ENCODE data around the gene ZNF502. TPM values are rescaled to one million over a fixed set of nuclear protein-coding genes. Genes with fewer than 3 reads are reported as not detected.

ZNF502 gene
- total RNA-seq, 3 donors from 2014 or later: 2.5 to 7.7 (median 3.6) TPM

DNA sequence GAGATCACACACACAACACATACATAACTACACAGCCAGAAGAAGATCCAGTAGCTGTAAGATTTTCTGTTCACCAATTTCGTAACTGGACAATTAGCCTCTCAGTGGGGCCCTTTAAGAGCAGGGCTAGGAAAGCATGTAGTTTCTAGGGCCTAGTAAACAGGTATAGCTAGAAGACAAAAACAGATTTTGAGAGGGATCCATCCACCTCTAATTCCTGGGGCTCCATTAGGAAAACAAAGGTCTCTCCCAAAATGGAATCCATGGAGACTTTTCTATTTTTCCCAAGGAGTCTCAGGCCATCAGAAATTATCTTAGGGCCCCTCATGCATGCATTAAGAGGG lies 59.6 kb downstream of the ZNF502 start:
- no peak for DNase-seq
- no peak for ATAC-seq
- TF ChIP-seq, protein P1, sequence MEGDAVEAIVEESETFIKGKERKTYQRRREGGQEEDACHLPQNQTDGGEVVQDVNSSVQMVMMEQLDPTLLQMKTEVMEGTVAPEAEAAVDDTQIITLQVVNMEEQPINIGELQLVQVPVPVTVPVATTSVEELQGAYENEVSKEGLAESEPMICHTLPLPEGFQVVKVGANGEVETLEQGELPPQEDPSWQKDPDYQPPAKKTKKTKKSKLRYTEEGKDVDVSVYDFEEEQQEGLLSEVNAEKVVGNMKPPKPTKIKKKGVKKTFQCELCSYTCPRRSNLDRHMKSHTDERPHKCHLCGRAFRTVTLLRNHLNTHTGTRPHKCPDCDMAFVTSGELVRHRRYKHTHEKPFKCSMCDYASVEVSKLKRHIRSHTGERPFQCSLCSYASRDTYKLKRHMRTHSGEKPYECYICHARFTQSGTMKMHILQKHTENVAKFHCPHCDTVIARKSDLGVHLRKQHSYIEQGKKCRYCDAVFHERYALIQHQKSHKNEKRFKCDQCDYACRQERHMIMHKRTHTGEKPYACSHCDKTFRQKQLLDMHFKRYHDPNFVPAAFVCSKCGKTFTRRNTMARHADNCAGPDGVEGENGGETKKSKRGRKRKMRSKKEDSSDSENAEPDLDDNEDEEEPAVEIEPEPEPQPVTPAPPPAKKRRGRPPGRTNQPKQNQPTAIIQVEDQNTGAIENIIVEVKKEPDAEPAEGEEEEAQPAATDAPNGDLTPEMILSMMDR (IDR thresholded peaks at IDR 0.05): no peak
- Histone ChIP-seq H3K36me3 (ENCODE audit: low read depth) (no peaks in the 10 kb centered on the region), H3K4me3 (no peak overlapping the region), H3K9me3 (peaks cover 45% of the 10 kb centered on the region), H3K4me1 (ENCODE audit: low read depth) (no peaks in the 10 kb centered on the region)
- intact Hi-C loops (cut with DNase I, micrococcal nuclease): no loop called here

Other genes with a start within 250 kb of the ZNF502 start
- gene ZNF445, start 235.0 kb upstream of the ZNF502 start, total RNA-seq: 10 to 100 TPM; 10.0 to 26.4 (median 16.8) TPM
- gene ZKSCAN7, start 157.5 kb upstream of the ZNF502 start, total RNA-seq: 1 to 10 TPM in 2 of 3 donors, under 1 TPM in 1; 0.96 to 3.0 (median 1.6) TPM
- gene ZNF660, start 127.7 kb upstream of the ZNF502 start, total RNA-seq: 1 to 10 TPM in 2 of 3 donors, under 1 TPM in 1; 0.67 to 4.6 (median 1.1) TPM
- gene ZNF197, start 87.6 kb upstream of the ZNF502 start, total RNA-seq: 10 to 100 TPM in 2 of 3 donors, 1 to 10 TPM in 1; 10.0 to 19.5 (median 14.5) TPM
- gene ZNF35, start 63.9 kb upstream of the ZNF502 start, total RNA-seq: 1 to 10 TPM; 4.9 to 8.0 (median 6.0) TPM
- gene ZNF501, start 17.0 kb downstream of the ZNF502 start, total RNA-seq: 1 to 10 TPM; 3.6 to 6.4 (median 3.7) TPM
- gene KIAA1143, start 49.0 kb downstream of the ZNF502 start, total RNA-seq: 10 to 100 TPM; 18.8 to 29.2 (median 19.1) TPM
- 1 to 10 TPM; 1.6 to 7.6 (median 2.4) TPM for gene KIF15, start 49.1 kb downstream of the ZNF502 start, total RNA-seq
- 10 to 100 TPM in 2 of 3 donors, 1 to 10 TPM in 1; 7.8 to 11.2 (median 10.0) TPM for gene TMEM42, start 149.3 kb downstream of the ZNF502 start, total RNA-seq
- not detected for gene TGM4, start 161.9 kb downstream of the ZNF502 start, total RNA-seq